ENCODE data around the gene ARRB1. TPM values are rescaled to one million over a fixed set of nuclear protein-coding genes. Genes with fewer than 3 reads are reported as not detected.

ARRB1 gene
- total RNA-seq, 5 donors from 2014 or later (not counting 1 experiment from before 2014, with no cell fraction given): 37.2 to 57.3 (median 47.3) TPM

DNA sequence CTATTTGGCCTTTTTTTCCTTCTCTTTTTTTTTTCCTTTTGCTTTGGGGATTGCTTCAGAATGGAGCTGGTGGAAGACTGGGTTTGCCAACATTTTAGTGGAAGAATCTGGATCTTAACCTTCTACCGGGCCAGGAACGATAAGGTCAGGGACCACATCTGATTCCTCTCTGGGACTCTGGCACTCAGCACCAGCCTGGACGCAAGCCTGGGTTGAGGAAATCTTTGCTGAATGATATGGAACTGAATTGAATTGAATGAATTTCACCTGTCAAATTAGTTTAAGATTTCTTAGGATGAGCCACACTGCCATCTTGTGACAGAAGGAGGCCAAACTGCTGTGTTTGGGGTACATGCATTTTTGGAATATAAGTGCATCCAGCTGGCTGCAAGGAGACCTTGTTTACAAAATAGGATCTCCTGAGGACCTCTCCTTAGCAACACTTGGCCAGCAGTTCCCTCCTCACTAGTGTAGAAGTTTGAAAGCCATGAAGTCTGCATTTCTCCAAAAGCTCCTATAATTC is 80.5 kb downstream of the ARRB1 start:
- H3K36me3 Mint-ChIP-seq: peaks cover 26% of the 10 kb centered on the region
- H3K27me3 Mint-ChIP-seq: no peaks in the 10 kb centered on the region
- ChIA-PET CTCF (interaction anchor here (0.6 to 4.6 kb wide), 18 partner anchors 9 to 248 kb away, joined by 3 to 36 read pairs (median 4); no protein-coding TSS in a partner anchor), POLR2A (interaction anchor here in 1 of 2 donors (0.6 kb wide), 1 partner anchor 22 kb away, joined by 3 read pairs; no protein-coding TSS in a partner anchor)
- Histone ChIP-seq H3K27ac (ENCODE audit: low read length) (no peak overlapping the region), H3K4me1 (ENCODE audit: control insufficient read depth in 1 of 2, extremely low read depth in 1 of 2, insufficient read depth in 2 of 2, low read length in 2 of 2) (peaks cover 25 to 45% of the 10 kb centered on the region in 2 experiments), H3K9me3 (no peaks in the 10 kb centered on the region), H3K36me3 (ENCODE audit: control insufficient read depth in 2 of 2, extremely low read depth in 1 of 2, insufficient read depth in 1 of 2, low read length in 1 of 2) (peaks cover 3 to 31% of the 10 kb centered on the region in 2 donors), H3K27me3 (replicated peaks in 1 of 2; ENCODE audit: control insufficient read depth in 2 of 2, extremely low read depth in 1 of 2, insufficient read depth in 2 of 2, low read length in 1 of 2) (no peaks in the 10 kb centered on the region), H3K4me3 (ENCODE audit: control insufficient read depth in 1 of 2, extremely low read depth in 1 of 2, low read length in 1 of 2) (no peak overlapping the region)
- 100% methylated on average over 2 of the region's 3 CpGs for WGBS (ENCODE audit: insufficient coverage)
- ATAC-seq (replicated peaks in 1 of 4): no peak
- H3K4me1 Mint-ChIP-seq: peaks cover 35 to 48% (median 37%) of the 10 kb centered on the region in 3 donors
- H3K4me3 Mint-ChIP-seq: peak overlapping the region in 1 of 3 donors; percentile 37
- no peaks in the 10 kb centered on the region for H3K9me3 Mint-ChIP-seq
- peak in 16 of 35 experiments; percentile 6 to 61 (median 27) for DNase-seq
- peak overlapping the region; percentile 97 to 99 for H3K27ac Mint-ChIP-seq

DNA sequence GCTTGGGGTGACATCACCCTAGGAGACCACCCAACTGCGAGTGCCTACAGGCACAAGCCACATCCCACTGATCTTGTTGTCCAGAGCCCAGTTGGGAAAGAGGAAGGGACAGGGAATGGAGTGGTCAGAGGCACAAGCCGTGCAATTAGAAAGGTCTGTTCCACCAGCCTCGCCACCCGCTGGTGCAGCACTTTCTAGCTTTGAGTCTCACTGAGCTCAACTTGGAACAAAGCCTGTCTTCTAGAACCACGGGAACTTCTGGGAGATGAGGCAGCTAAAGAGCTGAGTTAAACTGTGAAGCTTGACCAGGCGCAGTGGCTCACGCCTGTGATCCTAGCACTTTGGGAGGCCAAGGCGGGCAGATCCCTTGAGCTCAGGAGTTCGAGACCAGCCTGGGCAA is 81.6 kb downstream of the ARRB1 start:
- Histone ChIP-seq H3K27ac (ENCODE audit: low read length) (no peak overlapping the region), H3K9me3 (no peaks in the 10 kb centered on the region), H3K4me1 (ENCODE audit: control insufficient read depth in 1 of 2, extremely low read depth in 1 of 2, insufficient read depth in 2 of 2, low read length in 2 of 2) (peaks cover 15 to 36% of the 10 kb centered on the region in 2 experiments), H3K4me3 (ENCODE audit: control insufficient read depth in 1 of 2, extremely low read depth in 1 of 2, low read length in 1 of 2) (no peak overlapping the region), H3K27me3 (replicated peaks in 1 of 2; ENCODE audit: control insufficient read depth in 2 of 2, extremely low read depth in 1 of 2, insufficient read depth in 2 of 2, low read length in 1 of 2) (no peaks in the 10 kb centered on the region), H3K36me3 (ENCODE audit: control insufficient read depth in 2 of 2, extremely low read depth in 1 of 2, insufficient read depth in 1 of 2, low read length in 1 of 2) (peaks cover 3 to 31% of the 10 kb centered on the region in 2 donors)
- Mint-ChIP-seq H3K27me3 (no peaks in the 10 kb centered on the region), H3K4me1 (peaks cover 25 to 39% (median 28%) of the 10 kb centered on the region in 3 donors), H3K27ac (no peak overlapping the region), H3K4me3 (no peak overlapping the region), H3K36me3 (peaks cover 28% of the 10 kb centered on the region), H3K9me3 (no peaks in the 10 kb centered on the region)
- WGBS (ENCODE audit: insufficient coverage): 89% methylated on average over 5 of the region's 9 CpGs
- CTCF ChIA-PET: interaction anchor here (0.6 to 4.6 kb wide), 7 partner anchors 12 to 480 kb away, joined by 3 to 36 read pairs (median 3); no protein-coding TSS in a partner anchor
- no peak for DNase-seq
- POLR2A ChIA-PET: no interaction called here
- no peak for ATAC-seq (replicated peaks in 1 of 4)

DNA sequence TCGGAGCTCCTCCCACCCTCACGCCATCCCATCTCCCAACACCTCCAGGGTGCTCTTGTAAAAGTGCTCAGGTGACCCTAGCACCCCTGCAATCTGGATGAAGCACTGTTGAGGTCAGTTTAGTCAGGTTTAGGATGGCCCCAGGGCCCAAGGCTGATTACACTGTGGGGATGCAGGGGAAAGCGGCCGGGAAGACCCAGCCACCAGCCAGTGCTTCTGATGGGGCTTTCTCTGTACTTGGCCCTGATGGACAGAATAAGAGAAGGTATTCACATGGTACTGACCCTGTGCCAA is 82.1 kb downstream of the ARRB1 start:
- POLR2A ChIA-PET: no interaction called here

DNA sequence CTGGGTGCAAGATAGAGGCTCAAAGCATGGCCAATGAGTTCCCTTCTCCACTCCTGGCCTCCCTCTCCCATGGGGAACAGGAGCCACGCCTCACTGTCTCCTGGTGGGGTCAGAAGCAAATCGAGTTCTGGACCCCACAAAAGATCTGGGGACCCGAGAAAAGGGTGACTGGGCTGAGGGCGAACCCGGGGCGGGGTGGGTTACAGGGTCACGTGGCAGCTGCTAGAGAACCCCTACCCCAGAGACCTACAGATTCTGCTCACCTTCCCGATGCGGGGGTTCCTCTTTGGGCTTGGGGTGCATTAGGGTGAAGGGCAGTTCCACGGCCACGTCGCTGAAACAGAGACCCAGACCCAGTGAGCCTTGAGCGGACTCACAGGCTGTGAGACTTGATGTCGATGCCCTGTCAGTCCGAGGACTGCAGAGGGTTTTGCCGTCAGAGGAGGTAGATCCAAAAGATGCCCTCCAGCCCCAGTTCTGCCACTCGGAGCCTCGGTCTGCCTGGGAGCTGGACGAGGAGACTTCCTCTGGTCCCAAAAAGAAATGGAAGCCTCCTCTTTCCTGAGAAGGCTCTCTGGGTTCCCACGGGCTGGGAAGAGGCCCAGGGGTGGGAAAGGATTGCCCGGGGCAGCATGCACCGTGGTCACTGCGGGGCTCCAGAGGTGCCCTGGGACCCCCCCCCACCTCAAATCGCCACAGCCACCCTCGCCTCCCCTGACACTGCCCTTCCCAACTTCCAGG is 82.7 kb downstream of the ARRB1 start:
- ATAC-seq (replicated peaks in 1 of 4) (no peak), DNase-seq (no peak)
- CTCF ChIA-PET: interaction anchor here (0.6 to 4.6 kb wide), 4 partner anchors 127 to 479 kb away, joined by 3 to 36 read pairs (median 18); no protein-coding TSS in a partner anchor
- peaks cover 7 to 35% of the 10 kb centered on the region in 2 experiments for H3K4me1 ChIP-seq (ENCODE audit: control insufficient read depth in 1 of 2, extremely low read depth in 1 of 2, insufficient read depth in 2 of 2, low read length in 2 of 2)
- H3K27me3 ChIP-seq (replicated peaks in 1 of 2; ENCODE audit: control insufficient read depth in 2 of 2, extremely low read depth in 1 of 2, insufficient read depth in 2 of 2, low read length in 1 of 2): no peaks in the 10 kb centered on the region
- H3K4me3 ChIP-seq (ENCODE audit: control insufficient read depth in 1 of 2, extremely low read depth in 1 of 2, low read length in 1 of 2): no peak overlapping the region
- H3K36me3 Mint-ChIP-seq: peaks cover 24% of the 10 kb centered on the region
- H3K9me3 ChIP-seq: no peaks in the 10 kb centered on the region
- peak overlapping the region in 1 of 2 donors; percentile 39 for H3K27ac Mint-ChIP-seq
- no peak overlapping the region for H3K27ac ChIP-seq (ENCODE audit: low read length)
- no peaks in the 10 kb centered on the region for H3K9me3 Mint-ChIP-seq
- H3K4me1 Mint-ChIP-seq: peaks cover 28 to 40% (median 29%) of the 10 kb centered on the region in 3 donors
- H3K4me3 Mint-ChIP-seq: no peak overlapping the region
- POLR2A ChIA-PET: no interaction called here
- 94% methylated on average over 10 of the region's 25 CpGs for WGBS (ENCODE audit: insufficient coverage)
- H3K27me3 Mint-ChIP-seq: no peaks in the 10 kb centered on the region
- peaks cover 3 to 29% of the 10 kb centered on the region in 2 donors for H3K36me3 ChIP-seq (ENCODE audit: control insufficient read depth in 2 of 2, extremely low read depth in 1 of 2, insufficient read depth in 1 of 2, low read length in 1 of 2)

More for the DNA sequence above, 82.1 kb downstream of the ARRB1 start:
- Histone ChIP-seq H3K9me3 (no peaks in the 10 kb centered on the region), H3K4me1 (ENCODE audit: control insufficient read depth in 1 of 2, extremely low read depth in 1 of 2, insufficient read depth in 2 of 2, low read length in 2 of 2) (peaks cover 12 to 35% of the 10 kb centered on the region in 2 experiments), H3K27ac (ENCODE audit: low read length) (no peak overlapping the region), H3K27me3 (replicated peaks in 1 of 2; ENCODE audit: control insufficient read depth in 2 of 2, extremely low read depth in 1 of 2, insufficient read depth in 2 of 2, low read length in 1 of 2) (no peaks in the 10 kb centered on the region), H3K36me3 (ENCODE audit: control insufficient read depth in 2 of 2, extremely low read depth in 1 of 2, insufficient read depth in 1 of 2, low read length in 1 of 2) (peaks cover 3 to 31% of the 10 kb centered on the region in 2 donors), H3K4me3 (ENCODE audit: control insufficient read depth in 1 of 2, extremely low read depth in 1 of 2, low read length in 1 of 2) (no peak overlapping the region)
- no peaks in the 10 kb centered on the region for H3K27me3 Mint-ChIP-seq
- H3K36me3 Mint-ChIP-seq: peaks cover 28% of the 10 kb centered on the region
- CTCF ChIA-PET: interaction anchor here (0.6 to 4.6 kb wide), 4 partner anchors 127 to 480 kb away, joined by 3 to 36 read pairs (median 18); no protein-coding TSS in a partner anchor
- ATAC-seq (replicated peaks in 1 of 4): no peak
- no CpG with 5 or more reads among the region's 4 CpGs for WGBS (ENCODE audit: insufficient coverage)
- no peak for DNase-seq
- H3K4me1 Mint-ChIP-seq: peaks cover 28 to 40% (median 29%) of the 10 kb centered on the region in 3 donors
- no peaks in the 10 kb centered on the region for H3K9me3 Mint-ChIP-seq
- no peak overlapping the region for H3K4me3 Mint-ChIP-seq
- H3K27ac Mint-ChIP-seq: no peak overlapping the region

DNA sequence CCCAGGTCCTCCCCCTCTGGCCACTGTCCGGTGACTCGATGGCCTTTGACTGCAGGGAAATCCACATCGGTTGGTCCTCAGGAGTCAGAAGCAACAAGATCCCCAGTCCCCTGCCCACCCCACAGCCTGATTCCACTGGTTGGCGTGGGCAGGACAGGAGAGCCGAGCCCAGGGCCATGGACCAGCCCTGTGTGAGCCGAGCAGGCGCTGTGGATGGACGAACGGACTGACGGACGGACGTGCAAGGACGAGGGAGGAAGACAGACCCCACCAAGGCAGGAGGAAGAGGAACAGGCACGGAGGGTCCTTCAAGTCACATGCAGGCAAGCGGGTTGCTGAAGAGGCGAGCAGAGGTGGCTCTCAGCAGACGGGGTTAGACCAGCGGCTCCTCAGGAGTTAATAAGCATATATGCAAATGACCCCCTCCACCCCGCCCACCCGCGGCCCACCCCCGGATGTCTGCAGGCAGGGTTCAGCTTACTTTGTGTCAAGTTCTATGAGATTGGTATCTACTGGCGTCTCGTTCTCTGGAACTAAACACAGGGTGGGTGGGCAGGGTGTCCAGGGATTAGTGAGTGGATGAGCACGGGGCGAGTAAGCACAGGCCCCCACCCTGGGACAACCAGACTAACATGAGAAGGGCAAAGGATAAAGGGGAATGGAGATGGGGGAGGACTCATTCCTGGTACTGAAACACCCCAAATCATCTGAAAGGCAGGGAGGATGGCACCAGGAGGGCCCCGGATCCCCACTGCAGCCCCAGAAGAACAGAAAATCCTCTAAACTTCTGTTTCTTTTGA is 84.1 kb downstream of the ARRB1 start:
- DNase-seq (no peak), ATAC-seq (replicated peaks in 1 of 4) (no peak)
- Mint-ChIP-seq H3K9me3 (no peaks in the 10 kb centered on the region), H3K27ac (peak overlapping the region in 1 of 2 donors; percentile 36), H3K27me3 (no peaks in the 10 kb centered on the region), H3K4me1 (peaks cover 25 to 36% (median 35%) of the 10 kb centered on the region in 3 donors), H3K4me3 (no peak overlapping the region), H3K36me3 (peaks cover 22% of the 10 kb centered on the region)
- POLR2A ChIA-PET: no interaction called here
- 94% methylated on average over 17 of the region's 27 CpGs for whole genome bisulfite sequencing (ENCODE audit: insufficient coverage)
- H3K4me3 ChIP-seq (ENCODE audit: control insufficient read depth in 1 of 2, extremely low read depth in 1 of 2, low read length in 1 of 2): no peak overlapping the region
- no peaks in the 10 kb centered on the region for H3K9me3 ChIP-seq
- H3K4me1 ChIP-seq (ENCODE audit: control insufficient read depth in 1 of 2, extremely low read depth in 1 of 2, insufficient read depth in 2 of 2, low read length in 2 of 2): peaks cover 3 to 35% of the 10 kb centered on the region in 2 experiments
- CTCF ChIA-PET: interaction anchor here in 1 of 2 donors (0.6 kb wide), 1 partner anchor 62 kb away, joined by 7 read pairs; no protein-coding TSS in a partner anchor
- no peaks in the 10 kb centered on the region for H3K27me3 ChIP-seq (replicated peaks in 1 of 2; ENCODE audit: control insufficient read depth in 2 of 2, extremely low read depth in 1 of 2, insufficient read depth in 2 of 2, low read length in 1 of 2)
- peaks cover 3 to 18% of the 10 kb centered on the region in 2 donors for H3K36me3 ChIP-seq (ENCODE audit: control insufficient read depth in 2 of 2, extremely low read depth in 1 of 2, insufficient read depth in 1 of 2, low read length in 1 of 2)
- no peak overlapping the region for H3K27ac ChIP-seq (ENCODE audit: low read length)
